Gastrocnemius medialis (tissue), 4 donors: ENCODE results near the gene NR6A1. TPM values are rescaled to one million over a fixed set of nuclear protein-coding genes. Genes with fewer than 3 reads are reported as not detected.

Source experiments
- ATAC-seq, 2 donors: fragments of 150-250 bp; one replicate each; pipeline ENCODE4 v1.9.1; 2016
- DNase-seq, 2 donors: peaks; one replicate each; pipeline ENCODE4 v3.0.0-alpha.2; 2019
- H3K27ac ChIP-seq, 4 donors: fragments of 200-600 bp; sonication (generic); 1 replicate in 1 of 4; 2 replicates in 3 of 4; pipeline ENCODE4 v1.5.1; 2016 to 2018; ENCODE audit warnings: mild to moderate bottlenecking in 2 of 4, moderate library complexity in 1 of 4
- H3K27me3 ChIP-seq, 3 donors: fragments of 200-600 bp; sonication (generic) in 2 of 3; 1 replicate in 1 of 3; 2 replicates in 2 of 3; pipeline versions ENCODE4 v1.5.1 to v1.6.0; 2016 to 2019; ENCODE audit warnings: mild to moderate bottlenecking in 1 of 3, moderate library complexity in 1 of 3
- H3K36me3 ChIP-seq, 2 donors: fragments of 200-600 bp; sonication (generic) in 1 of 2; one replicate each; pipeline ENCODE4 v1.5.1; 2017 to 2018
- H3K4me1 ChIP-seq, 2 donors: fragments of 200-600 bp; sonication (generic) in 1 of 2; one replicate each; pipeline ENCODE4 v1.5.1; 2016 to 2017; ENCODE audit warnings: mild to moderate bottlenecking in 2 of 2
- H3K4me3 ChIP-seq, 4 donors: fragments of 200-600 bp; sonication (generic) in 3 of 4; 1 replicate in 1 of 4; 2 replicates in 3 of 4; pipeline ENCODE4 v1.5.1; 2016 to 2019; ENCODE audit warnings: mild to moderate bottlenecking in 2 of 4
- H3K9me3 ChIP-seq, 3 donors: fragments of 200-600 bp; sonication (generic) in 2 of 3; 1 replicate in 1 of 3; 2 replicates in 2 of 3; pipeline ENCODE4 v1.5.1; 2016 to 2019
- CTCF ChIP-seq, 5 experiments: fragments of 450-650 bp in 3 of 5; fragments of 200-600 bp in 2 of 5; sonication (generic) in 2 of 5; IDR thresholded peaks in 4 of 5; conservative IDR thresholded peaks in 1 of 5; 1 replicate in 4 of 5; 2 replicates in 1 of 5; pipeline ENCODE4 v1.5.1; 2016 to 2019; ENCODE audit warnings: antibody characterized with exemption in 5 of 5, mild to moderate bottlenecking in 3 of 5, moderate library complexity in 3 of 5
- POLR2A ChIP-seq, 2 donors: fragments of 450-650 bp; IDR thresholded peaks; one replicate each; pipeline ENCODE4 v1.6.1; 2017; ENCODE audit warnings: antibody characterized with exemption in 2 of 2, mild to moderate bottlenecking in 2 of 2, moderate library complexity in 2 of 2
- in situ Hi-C, 4 donors: fragments of 200-750 bp; cut with MboI; loops; one replicate each; pipeline versions ENCODE4 v1.15.0 to v1.8.0; 2017; ENCODE audit warnings: low sequenced_read_pairs in 4 of 4
- intact Hi-C: fragments of 100-400 bp; cut with DNase I; formaldehyde crosslinking; loops from one replicate; pipeline ENCODE4 v1.15.1; 2023; ENCODE audit warnings: low total_unique reads
- total RNA-seq, 4 donors: library from RNA; depleted of rRNA; stranded (reverse); fragments of >200 nt; gene quantifications; one replicate each; pipeline versions ENCODE4 v1.1.0 to v1.2.3, GENCODE V29; 2016

NR6A1 gene
- total RNA-seq, 4 donors from 2014 or later, result 0.58 to 5.6 (median 2.1) TPM

- TF ChIP-seq CTCF (IDR thresholded peaks at IDR 0.05 in 4 of 5, conservative IDR thresholded peaks at IDR 0.05 in 1 of 5), result no peak
- TF ChIP-seq POLR2A (IDR thresholded peaks at IDR 0.05), result no peak
- in situ Hi-C loops (loop anchor here in 3 of 4 donors (10.0 kb wide), 2 partner anchors 395 to 405 kb away; no protein-coding TSS in a partner anchor), intact Hi-C loops (no loop called here)
- ATAC-seq (no peak), DNase-seq (no peak)
- no peaks in the 10 kb centered on the region for H3K27me3 ChIP-seq
- no peak overlapping the region for H3K27ac ChIP-seq
- H3K4me1 ChIP-seq, result no peaks in the 10 kb centered on the region
- H3K4me3 ChIP-seq, result no peak overlapping the region
- H3K36me3 ChIP-seq, result no peaks in the 10 kb centered on the region
- H3K9me3 ChIP-seq, result no peaks in the 10 kb centered on the region
Measured at GRCh38 chr9:124530246-124530645, 240.9 kb downstream of the NR6A1 start.

- intact Hi-C loops, result no loop called here
- no peaks in the 10 kb centered on the region for H3K9me3 ChIP-seq
- ATAC-seq (no peak), DNase-seq (no peak)
- no peaks in the 10 kb centered on the region for H3K36me3 ChIP-seq
- H3K4me3 ChIP-seq, result no peak overlapping the region
- H3K27me3 ChIP-seq, result no peaks in the 10 kb centered on the region
- TF ChIP-seq POLR2A (IDR thresholded peaks at IDR 0.05) (no peak), CTCF (IDR thresholded peaks at IDR 0.05 in 4 of 5, conservative IDR thresholded peaks at IDR 0.05 in 1 of 5) (no peak)
- H3K4me1 ChIP-seq, result no peaks in the 10 kb centered on the region
- in situ Hi-C loops, result no loop called here
- H3K27ac ChIP-seq, result no peak overlapping the region
Measured at GRCh38 chr9:124527781-124528180, 243.3 kb downstream of the NR6A1 start.

GRCh38 chr9:124526174-124526573, 244.9 kb downstream of the NR6A1 start:
- no peak for ATAC-seq
- TF ChIP-seq POLR2A (IDR thresholded peaks at IDR 0.05) (no peak), CTCF (IDR thresholded peaks at IDR 0.05 in 4 of 5, conservative IDR thresholded peaks at IDR 0.05 in 1 of 5) (no peak)

GRCh38 chr9:124522121-124523098, 248.7 kb downstream of the NR6A1 start:
- Histone ChIP-seq H3K4me1 (no peaks in the 10 kb centered on the region), H3K27me3 (no peaks in the 10 kb centered on the region), H3K9me3 (no peaks in the 10 kb centered on the region), H3K36me3 (no peaks in the 10 kb centered on the region), H3K4me3 (no peak overlapping the region), H3K27ac (no peak overlapping the region)
- ATAC-seq, result no peak
- intact Hi-C loops (no loop called here), in situ Hi-C loops (no loop called here)
- TF ChIP-seq CTCF (IDR thresholded peaks at IDR 0.05 in 4 of 5, conservative IDR thresholded peaks at IDR 0.05 in 1 of 5), result no peak
- TF ChIP-seq POLR2A (IDR thresholded peaks at IDR 0.05), result no peak
- no peak for DNase-seq

More at GRCh38 chr9:124526174-124526573, 244.9 kb downstream of the NR6A1 start:
- in situ Hi-C loops, result no loop called here
- H3K4me1 ChIP-seq, result no peaks in the 10 kb centered on the region
- H3K4me3 ChIP-seq, result no peak overlapping the region
- H3K9me3 ChIP-seq, result no peaks in the 10 kb centered on the region
- H3K27me3 ChIP-seq, result no peaks in the 10 kb centered on the region
- H3K36me3 ChIP-seq, result no peaks in the 10 kb centered on the region
- no peak for DNase-seq
- intact Hi-C loops, result no loop called here
- H3K27ac ChIP-seq, result no peak overlapping the region
